Daoy (cell line): Measurements from ENCODE around the gene CLK1. TPM values are rescaled to one million over a fixed set of nuclear protein-coding genes. Genes with fewer than 3 reads are reported as not detected.

Experiments used
- DNase-seq: peaks from one replicate; pipeline ENCODE4 v3.0.0-alpha.2; 2015; ENCODE audit warnings: low read depth
- total RNA-seq: library from RNA; depleted of rRNA; stranded (reverse); fragments of >200 nt; shearing (Covaris generic); gene quantifications from 2 replicates; pipeline ENCODE4 v1.2.3, GENCODE V29; 2014; rRNA removed

The CLK1 gene
- total RNA-seq, 1 experiment from 2014 or later, result 42.9 TPM

DNA sequence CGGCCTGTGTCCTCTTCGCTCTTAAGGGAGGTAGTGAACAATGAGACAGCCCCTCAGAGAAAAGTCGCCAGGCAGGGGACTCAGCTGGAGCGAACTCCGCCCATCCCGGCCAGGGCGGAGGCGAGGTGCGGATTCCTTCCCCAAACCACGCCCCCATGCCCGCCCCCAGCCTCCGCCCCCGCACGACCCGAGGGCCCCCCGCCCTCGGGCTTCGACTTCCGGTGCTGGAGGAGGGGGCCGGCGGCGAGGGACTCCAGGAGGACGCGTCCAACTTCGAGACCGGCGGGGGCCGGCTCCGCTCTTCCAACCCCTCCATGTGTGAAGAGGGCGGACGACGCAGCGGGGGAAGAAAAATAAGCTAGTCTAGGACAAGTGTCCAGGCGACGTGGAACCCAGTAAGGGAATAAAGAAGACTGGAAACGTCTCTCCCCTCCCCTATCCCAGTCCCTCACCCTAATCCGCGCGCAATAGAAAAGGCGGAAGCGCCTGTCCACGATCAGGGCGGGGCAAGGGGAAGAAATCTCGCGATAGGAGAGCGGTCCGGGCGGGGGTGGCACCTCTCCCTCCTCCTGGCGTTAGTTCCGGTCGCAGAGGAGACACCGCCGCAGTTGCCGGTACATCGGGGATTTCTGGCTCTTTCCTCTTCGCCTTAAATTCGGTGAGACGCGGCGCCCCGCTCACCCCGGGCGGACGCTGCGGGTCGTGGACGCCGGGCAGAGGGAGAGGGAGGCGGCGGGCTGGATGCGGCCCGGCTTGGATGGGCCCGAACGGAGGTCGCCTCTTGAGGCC is 52.9 kb downstream of the CLK1 start, which contains the start of gene BZW1:
Gene BZW1 (plus strand): TSS at position 578 of the 789 bp plus-strand sequence. CDS start 1,308 bp downstream, outside the sequence.
- peak; percentile 96 for DNase-seq

GRCh38 chr2:200810998-200811332 is 53.5 kb downstream of the CLK1 start:
- DNase-seq, result no peak

GRCh38 chr2:200810252-200810997 is 54.0 kb downstream of the CLK1 start:
- DNase-seq, result peak; percentile 60

- no peak for DNase-seq
Observed at GRCh38 chr2:200809506-200810251, 54.8 kb downstream of the CLK1 start.

Other genes with a start within 250 kb of the CLK1 start
- 550 and 605 TPM in 2 replicates for gene BZW1, start 52.7 kb downstream of the CLK1 start, total RNA-seq
- gene PPIL3, start 24.4 kb upstream of the CLK1 start, total RNA-seq, result 42.5 and 64.4 TPM in 2 replicates
- gene NIF3L1, start 24.7 kb upstream of the CLK1 start, total RNA-seq, result 51.1 and 53.8 TPM in 2 replicates
- 21.2 and 22.9 TPM in 2 replicates for gene ORC2, start 99.0 kb upstream of the CLK1 start, total RNA-seq
- gene HYCC2, start 207.0 kb upstream of the CLK1 start, total RNA-seq, result 4.5 and 12.3 TPM in 2 replicates
- 180 and 303 TPM in 2 replicates for gene NDUFB3, start 207.3 kb upstream of the CLK1 start, total RNA-seq